GM12891 (cell line): ENCODE results near the gene C3orf85.

Experiments
- DNase-seq: peaks from one replicate; pipeline ENCODE4 v3.0.0; 2011; ENCODE audit warnings: low spot score; ENCODE audit not compliant: insufficient read length
- FAIRE-seq: peaks from 2 replicates; lab custom pipeline; 2011; peaks lifted over from hg19 to GRCh38; lab: Jason Lieb, UNC
- PAX5 ChIP-seq: IDR thresholded peaks from 2 replicates; pipeline ENCODE4 v1.6.1; 2011; ENCODE audit warnings: low read length, moderate library complexity, mild to moderate bottlenecking; ENCODE audit not compliant: insufficient read depth, severe bottlenecking
- POLR2A ChIP-seq: IDR thresholded peaks from 2 replicates; pipeline ENCODE4 v1.6.1; 2011; ENCODE audit warnings: low read depth, low read length, control low read depth
- POLR2AphosphoS5 ChIP-seq: IDR thresholded peaks from 2 replicates; pipeline ENCODE4 v1.6.1; 2011; ENCODE audit warnings: low read depth, low read length, control low read depth
- POU2F2 ChIP-seq: IDR thresholded peaks from 2 replicates; pipeline ENCODE4 v1.6.1; 2011; ENCODE audit warnings: low read depth, mild to moderate bottlenecking, control low read depth, low read length, moderate library complexity
- SPI1 ChIP-seq: IDR thresholded peaks from 2 replicates; pipeline ENCODE4 v1.6.1; 2011; ENCODE audit warnings: low read depth, low read length, control low read depth
- TAF1 ChIP-seq: IDR thresholded peaks from 2 replicates; pipeline ENCODE4 v1.6.1; 2011; ENCODE audit warnings: low read depth, low read length, control low read depth

The C3orf85 gene

GRCh38 chr3:109177908-109178307 lies 41.4 kb downstream of the C3orf85 start:
- DNase-seq (no peak), FAIRE-seq (no peak)
- TF ChIP-seq POLR2A: no peak
- no peak for TF ChIP-seq PAX5
- TF ChIP-seq TAF1: no peak
- no peak for TF ChIP-seq SPI1

GRCh38 chr3:109178708-109179107 lies 42.2 kb downstream of the C3orf85 start:
- DNase-seq (no peak), FAIRE-seq (no peak)
- no peak for TF ChIP-seq POLR2AphosphoS5
- no peak for TF ChIP-seq POU2F2
- TF ChIP-seq SPI1: no peak
- no peak for TF ChIP-seq TAF1
- no peak for TF ChIP-seq POLR2A
- no peak for TF ChIP-seq PAX5

- DNase-seq (no peak), FAIRE-seq (no peak)
- TF ChIP-seq PAX5: no peak
- TF ChIP-seq TAF1: no peak
- no peak for TF ChIP-seq POLR2AphosphoS5
- TF ChIP-seq POU2F2: no peak
- no peak for TF ChIP-seq POLR2A
- no peak for TF ChIP-seq SPI1
Observed at GRCh38 chr3:109184726-109185125, 48.2 kb downstream of the C3orf85 start.

- no peak for FAIRE-seq
- no peak for DNase-seq
- TF ChIP-seq TAF1 (no peak), PAX5 (no peak), POU2F2 (no peak), POLR2A (no peak), SPI1 (no peak), POLR2AphosphoS5 (no peak)
Observed at GRCh38 chr3:109187390-109187789, 50.9 kb downstream of the C3orf85 start.

GRCh38 chr3:109188741-109189140 lies 52.2 kb downstream of the C3orf85 start:
- TF ChIP-seq PAX5: no peak
- no peak for TF ChIP-seq POLR2A
- no peak for TF ChIP-seq SPI1
- TF ChIP-seq POU2F2: no peak
- no peak for TF ChIP-seq POLR2AphosphoS5
- TF ChIP-seq TAF1: no peak
- DNase-seq (no peak), FAIRE-seq (no peak)

- no peak for FAIRE-seq
- no peak for DNase-seq
- TF ChIP-seq POLR2AphosphoS5 (no peak), SPI1 (no peak), POLR2A (no peak), PAX5 (no peak), TAF1 (no peak), POU2F2 (no peak)
Observed at GRCh38 chr3:109191421-109191820, 54.9 kb downstream of the C3orf85 start.

- FAIRE-seq: no peak
- TF ChIP-seq POLR2A (no peak), POLR2AphosphoS5 (no peak), PAX5 (no peak), SPI1 (no peak), POU2F2 (no peak), TAF1 (no peak)
- DNase-seq: no peak
Observed at GRCh38 chr3:109195815-109196214, 59.3 kb downstream of the C3orf85 start.
